GM12801 (cell line): ENCODE results near the gene NUDCD3.

ENCODE experiments used
- TF ChIP-seq, protein P1 (sequence below): IDR thresholded peaks from one replicate; pipeline ENCODE4 v1.5.1; 2011; ENCODE audit warnings: control low read depth; ENCODE audit not compliant: insufficient read length; ENCODE audit errors: extremely low read depth

The NUDCD3 gene

DNA sequence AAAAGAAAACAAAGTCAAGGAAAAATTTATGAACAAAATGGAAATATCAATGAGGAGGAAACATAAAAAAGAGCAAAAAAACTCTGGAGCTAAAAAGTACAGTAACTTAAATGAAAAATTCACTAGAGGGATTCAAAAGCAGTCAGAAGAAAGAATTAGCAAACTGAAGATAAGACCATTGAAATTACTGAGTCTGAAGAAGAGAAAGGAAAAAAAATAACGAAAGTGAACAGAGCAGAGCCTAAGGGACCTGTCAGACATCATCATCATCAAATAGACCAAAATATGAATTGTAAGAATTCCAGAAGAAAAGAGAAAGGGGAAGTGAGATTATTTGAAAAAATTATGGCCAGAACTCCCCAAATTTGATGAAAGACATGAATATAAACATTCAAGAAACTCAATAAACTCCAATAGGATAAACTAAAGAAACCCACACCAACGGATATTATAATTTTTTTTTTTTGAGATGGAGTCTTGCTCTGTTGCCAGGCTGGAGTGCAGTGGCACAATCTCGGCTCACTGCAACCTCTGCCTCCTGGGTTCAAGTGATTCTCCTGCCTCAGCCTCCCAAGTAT lies 34.4 kb upstream of the NUDCD3 start:
- TF ChIP-seq, protein P1, sequence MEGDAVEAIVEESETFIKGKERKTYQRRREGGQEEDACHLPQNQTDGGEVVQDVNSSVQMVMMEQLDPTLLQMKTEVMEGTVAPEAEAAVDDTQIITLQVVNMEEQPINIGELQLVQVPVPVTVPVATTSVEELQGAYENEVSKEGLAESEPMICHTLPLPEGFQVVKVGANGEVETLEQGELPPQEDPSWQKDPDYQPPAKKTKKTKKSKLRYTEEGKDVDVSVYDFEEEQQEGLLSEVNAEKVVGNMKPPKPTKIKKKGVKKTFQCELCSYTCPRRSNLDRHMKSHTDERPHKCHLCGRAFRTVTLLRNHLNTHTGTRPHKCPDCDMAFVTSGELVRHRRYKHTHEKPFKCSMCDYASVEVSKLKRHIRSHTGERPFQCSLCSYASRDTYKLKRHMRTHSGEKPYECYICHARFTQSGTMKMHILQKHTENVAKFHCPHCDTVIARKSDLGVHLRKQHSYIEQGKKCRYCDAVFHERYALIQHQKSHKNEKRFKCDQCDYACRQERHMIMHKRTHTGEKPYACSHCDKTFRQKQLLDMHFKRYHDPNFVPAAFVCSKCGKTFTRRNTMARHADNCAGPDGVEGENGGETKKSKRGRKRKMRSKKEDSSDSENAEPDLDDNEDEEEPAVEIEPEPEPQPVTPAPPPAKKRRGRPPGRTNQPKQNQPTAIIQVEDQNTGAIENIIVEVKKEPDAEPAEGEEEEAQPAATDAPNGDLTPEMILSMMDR, result no peak

DNA sequence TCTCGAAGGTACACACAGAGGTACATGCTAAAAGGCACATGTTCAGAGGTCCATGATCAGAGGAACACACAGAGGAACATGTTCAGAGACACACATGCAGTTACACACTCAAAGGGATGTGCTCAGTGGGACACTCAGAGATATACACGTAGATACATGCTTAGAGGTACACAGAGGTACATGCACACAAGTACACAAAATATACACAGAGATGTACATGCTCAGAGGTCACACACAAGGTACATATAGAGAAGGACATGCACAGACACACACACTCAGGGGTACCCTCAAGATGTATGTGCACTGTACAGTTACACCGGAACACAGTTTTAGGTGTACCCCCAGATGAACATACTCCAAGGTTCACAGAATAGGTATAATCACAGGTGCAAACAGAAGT lies 31.9 kb upstream of the NUDCD3 start:
- TF ChIP-seq, protein P1, result no peak

DNA sequence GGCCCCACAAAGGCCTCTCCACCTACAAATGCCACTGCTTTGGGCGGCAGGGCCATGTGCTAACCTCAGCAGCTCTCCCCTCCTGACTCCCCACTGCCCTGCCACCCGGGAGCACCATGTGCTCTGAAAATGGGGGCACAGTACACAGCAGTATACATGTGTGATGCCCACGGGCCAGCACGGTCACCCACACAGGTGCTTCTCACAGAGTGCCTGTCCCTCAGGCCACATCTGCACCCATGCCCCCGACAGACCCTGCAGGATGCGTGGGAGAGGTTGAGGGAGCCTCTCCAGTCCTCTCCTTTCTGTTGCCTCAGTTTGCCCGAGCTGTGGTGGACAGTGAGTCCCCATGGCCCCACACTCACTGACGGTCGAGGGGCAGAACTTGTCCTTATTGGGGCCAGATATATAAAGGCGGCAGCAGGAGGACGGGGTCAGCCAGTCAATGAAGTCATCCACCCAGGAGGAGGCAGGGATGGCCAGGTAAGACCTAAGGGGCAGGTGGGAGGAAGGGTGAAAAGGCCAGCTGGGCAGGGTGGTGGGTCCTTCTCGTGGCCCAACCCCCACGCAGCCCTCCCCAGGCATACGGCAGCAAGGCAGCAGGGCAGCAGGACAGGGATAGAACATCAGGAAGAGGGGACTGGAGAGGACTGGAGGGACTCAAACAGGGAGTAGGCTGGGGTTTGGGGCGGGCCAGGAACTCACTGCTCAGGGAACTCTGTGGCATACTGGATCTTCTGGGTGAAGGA lies 31.1 kb upstream of the NUDCD3 start:
- TF ChIP-seq, protein P1, result no peak

DNA sequence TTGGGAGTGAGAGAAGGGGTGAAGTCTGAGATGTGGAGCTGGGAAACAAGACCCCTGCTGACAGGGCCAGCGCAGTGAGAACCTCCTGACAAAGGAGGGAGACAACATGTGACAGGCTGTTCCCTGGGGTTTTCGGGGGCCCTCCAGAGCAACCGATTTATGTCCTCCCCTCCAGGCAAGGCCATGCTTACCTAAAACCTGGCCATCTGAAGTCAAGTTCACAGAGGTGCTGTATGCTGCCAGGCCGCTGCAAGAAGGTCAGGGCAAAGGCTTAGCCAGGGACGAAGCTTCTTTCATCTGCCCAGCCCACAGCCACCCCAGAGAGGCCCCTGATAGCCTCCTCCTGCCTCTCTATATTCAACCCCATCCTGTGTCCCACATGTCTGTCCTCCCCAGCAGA lies 30.1 kb upstream of the NUDCD3 start:
- TF ChIP-seq, protein P1, result no peak

DNA sequence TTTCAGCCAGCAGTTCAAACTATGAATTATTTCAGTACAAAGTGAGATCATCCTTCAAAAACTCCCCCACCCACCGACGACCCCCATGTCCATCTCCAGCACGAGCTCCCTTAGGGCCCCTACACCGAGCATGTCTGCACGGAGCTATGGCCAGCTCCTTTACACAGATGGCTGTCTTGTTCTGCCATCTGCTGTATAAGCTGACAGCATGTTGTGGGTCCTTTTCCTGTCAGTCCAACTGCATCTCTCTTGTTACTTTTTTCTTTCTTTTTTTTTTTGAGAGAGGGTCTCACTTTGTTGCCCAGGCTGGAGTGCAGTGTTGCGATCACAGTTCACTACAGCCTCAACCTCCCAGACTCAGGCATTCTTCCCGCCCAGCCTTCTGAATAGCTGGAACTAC lies 29.1 kb upstream of the NUDCD3 start:
- TF ChIP-seq, protein P1, result no peak

DNA sequence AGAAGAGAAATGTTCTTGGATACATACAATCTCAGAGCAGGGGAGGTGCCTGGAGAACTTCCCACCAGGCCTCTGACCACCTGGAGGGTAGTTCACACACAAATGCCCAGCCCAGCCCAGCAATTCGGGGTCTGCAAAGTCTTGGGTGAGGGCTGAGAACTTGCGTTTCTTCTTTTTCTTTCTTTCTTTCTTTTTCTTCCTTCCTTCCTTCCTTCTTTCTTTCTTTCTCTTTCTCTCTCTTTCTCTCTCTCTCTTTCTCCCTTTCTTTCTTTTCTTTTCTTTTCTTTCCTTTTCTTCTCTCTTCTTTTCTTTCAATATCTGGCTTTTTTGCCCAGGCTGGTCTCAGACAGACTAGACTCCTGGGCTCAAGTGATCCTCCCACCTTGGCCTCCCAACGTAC lies 28.3 kb upstream of the NUDCD3 start:
- TF ChIP-seq, protein P1, result no peak

DNA sequence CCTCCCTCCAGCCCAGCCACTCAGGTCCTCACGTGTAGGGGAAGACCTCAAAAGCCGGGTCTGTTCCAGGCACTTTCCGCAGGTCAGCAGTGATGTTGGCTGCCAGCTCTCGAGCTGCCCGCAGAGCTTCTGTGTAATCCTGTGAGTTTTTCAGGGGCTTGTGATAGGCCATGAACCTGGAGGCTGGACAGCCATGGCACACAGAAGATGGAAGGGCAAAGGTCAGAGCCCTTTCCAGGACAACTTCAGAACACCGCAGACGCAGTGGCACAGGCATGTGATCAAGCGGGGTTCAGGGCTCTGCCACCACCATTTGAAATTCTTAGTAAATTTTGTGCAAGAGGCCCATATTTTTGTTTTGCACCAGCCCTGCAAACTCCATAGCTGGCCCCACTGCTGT lies 26.7 kb upstream of the NUDCD3 start:
- TF ChIP-seq, protein P1, result no peak
